Thyroid gland (tissue), 4 donors: ENCODE results near the gene STARD6.

Source experiments
- POLR2A ChIP-seq, 2 donors: fragments of 450-650 bp; IDR thresholded peaks; one replicate each; pipeline ENCODE4 v1.6.1; 2017; ENCODE audit warnings: antibody characterized with exemption in 2 of 2, mild to moderate bottlenecking in 2 of 2, moderate library complexity in 1 of 2
- TF ChIP-seq, protein P1 (sequence below), 6 experiments: fragments of 200-600 bp in 3 of 6; fragments of 450-650 bp in 3 of 6; sonication (generic) in 3 of 6; IDR thresholded peaks; one replicate each; pipeline ENCODE4 v1.5.1; 2016 to 2019; ENCODE audit warnings: antibody characterized with exemption in 6 of 6, mild to moderate bottlenecking in 2 of 6, inconsistent platforms in 1 of 6, moderate library complexity in 1 of 6

DNA sequence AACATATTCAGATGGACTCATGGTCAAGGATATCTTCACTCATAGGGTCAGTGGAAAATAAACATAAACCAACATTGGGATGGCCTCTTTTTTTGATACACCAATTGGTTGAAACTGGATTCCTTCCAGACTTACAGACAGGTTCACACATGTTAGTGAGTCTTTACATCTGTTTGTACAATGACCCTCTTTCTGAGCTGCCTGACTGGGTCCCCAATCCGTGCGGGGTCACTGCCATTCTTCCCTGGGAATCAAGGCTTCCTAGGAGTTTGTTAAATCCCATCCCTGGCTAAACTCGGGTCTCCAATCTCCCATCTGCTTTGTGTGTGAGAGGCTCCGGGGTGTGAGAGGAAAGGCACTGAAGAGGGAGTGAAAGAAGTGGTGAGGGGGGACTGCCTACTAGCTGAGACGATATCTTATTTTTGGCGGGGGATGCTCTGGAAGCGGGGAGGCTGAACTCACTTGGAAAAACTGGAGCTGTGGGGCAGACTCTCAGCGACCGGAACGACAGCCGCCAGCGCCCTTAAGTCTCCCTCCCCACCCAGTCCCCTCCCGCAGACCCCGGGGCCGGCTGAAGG is 487 bp downstream of the STARD6 start:
- TF ChIP-seq, protein P1, sequence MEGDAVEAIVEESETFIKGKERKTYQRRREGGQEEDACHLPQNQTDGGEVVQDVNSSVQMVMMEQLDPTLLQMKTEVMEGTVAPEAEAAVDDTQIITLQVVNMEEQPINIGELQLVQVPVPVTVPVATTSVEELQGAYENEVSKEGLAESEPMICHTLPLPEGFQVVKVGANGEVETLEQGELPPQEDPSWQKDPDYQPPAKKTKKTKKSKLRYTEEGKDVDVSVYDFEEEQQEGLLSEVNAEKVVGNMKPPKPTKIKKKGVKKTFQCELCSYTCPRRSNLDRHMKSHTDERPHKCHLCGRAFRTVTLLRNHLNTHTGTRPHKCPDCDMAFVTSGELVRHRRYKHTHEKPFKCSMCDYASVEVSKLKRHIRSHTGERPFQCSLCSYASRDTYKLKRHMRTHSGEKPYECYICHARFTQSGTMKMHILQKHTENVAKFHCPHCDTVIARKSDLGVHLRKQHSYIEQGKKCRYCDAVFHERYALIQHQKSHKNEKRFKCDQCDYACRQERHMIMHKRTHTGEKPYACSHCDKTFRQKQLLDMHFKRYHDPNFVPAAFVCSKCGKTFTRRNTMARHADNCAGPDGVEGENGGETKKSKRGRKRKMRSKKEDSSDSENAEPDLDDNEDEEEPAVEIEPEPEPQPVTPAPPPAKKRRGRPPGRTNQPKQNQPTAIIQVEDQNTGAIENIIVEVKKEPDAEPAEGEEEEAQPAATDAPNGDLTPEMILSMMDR (IDR thresholded peaks at IDR 0.05) = no peak
- TF ChIP-seq POLR2A (IDR thresholded peaks at IDR 0.05) = no peak
